HepG2 (cell line): ENCODE data around the gene TATDN2. TPM values are rescaled to one million over a fixed set of nuclear protein-coding genes. Genes with fewer than 3 reads are reported as not detected.

ENCODE experiments used
- ATAC-seq: fragments of 200-7000 bp; cut with Tn5 transposase; 3 replicates; pipeline ENCODE4 v1.9.1; 2020; ENCODE audit warnings: mild to moderate bottlenecking, moderate library complexity
- BruUV-seq: library from RNA; stranded (reverse); fragments of 400-500 nt; replicated peaks from 2 replicates; lab custom pipeline; 2021; lab: Mats Ljungman, UMichigan
- CTCF ChIA-PET: fragments of 300-600 bp; formaldehyde crosslinking; extraction: SDS; loops from one replicate; lab custom pipeline; 2021; ENCODE audit warnings: low total read pairs, inconsistent platforms, low intra/inter-chr PET ratio; lab: Yijun Ruan, JAX
- POLR2A ChIA-PET: fragments of 350-600 bp; sonication (Branson Sonifier 250); formaldehyde crosslinking; loops from one replicate; lab custom pipeline; 2020; ENCODE audit warnings: antibody characterized with exemption, inconsistent platforms; lab: Yijun Ruan, JAX
- DNase-seq: peaks from one replicate; pipeline ENCODE4 v3.0.0-alpha.2; 2015; ENCODE audit warnings: low spot score
- FAIRE-seq: peaks from 3 replicates; lab custom pipeline; 2011; peaks lifted over from hg19 to GRCh38; lab: Jason Lieb, UNC
- H2AFZ ChIP-seq: one replicate; pipeline ENCODE4 v1.6.1; 2011; ENCODE audit warnings: low read length, inconsistent platforms
- H3K27ac ChIP-seq: fragments of 300-600 bp; 3 replicates; pipeline ENCODE4 v1.8.0; 2011; ENCODE audit warnings: mixed run types, mild to moderate bottlenecking, mixed read lengths, low read length, inconsistent platforms; ENCODE audit not compliant: insufficient read depth; ENCODE audit errors: extremely low read length
- H3K27me3 ChIP-seq, 2 experiments: fragments of 200-600 bp in 1 of 2; 2 replicates in 1 of 2; 3 replicates in 1 of 2; pipeline versions ENCODE4 v1.6.0 to v1.8.0; 2011; ENCODE audit warnings: low read length in 2 of 2, mild to moderate bottlenecking in 2 of 2, moderate library complexity in 2 of 2, inconsistent platforms in 1 of 2; ENCODE audit not compliant: insufficient read depth in 2 of 2, control insufficient read depth in 1 of 2
- H3K36me3 ChIP-seq, 2 experiments: fragments of 200-600 bp in 1 of 2; replicated peaks in 1 of 2; 2 replicates in 1 of 2; 3 replicates in 1 of 2; pipeline versions ENCODE4 v1.5.1 to v1.8.0; 2011; ENCODE audit warnings: low read length in 2 of 2, inconsistent platforms in 1 of 2; ENCODE audit not compliant: insufficient read depth in 2 of 2, control insufficient read depth in 1 of 2
- H3K4me1 ChIP-seq: 2 replicates; pipeline ENCODE4 v1.5.1; 2012; ENCODE audit warnings: low read length, inconsistent platforms; ENCODE audit not compliant: insufficient read depth
- H3K4me2 ChIP-seq: 2 replicates; pipeline ENCODE4 v1.6.0; 2011; ENCODE audit warnings: low read depth, low read length, inconsistent platforms
- H3K4me3 ChIP-seq, 3 experiments: fragments of 200-600 bp in 1 of 3; sonication (generic), shearing (Covaris generic) in 1 of 3; replicated peaks in 1 of 3; 2 replicates each; pipeline ENCODE4 v1.5.1; 2011 to 2016; ENCODE audit warnings: low read length in 3 of 3, inconsistent platforms in 2 of 3, low read depth in 2 of 3, mild to moderate bottlenecking in 2 of 3, control low read depth in 1 of 3, mixed read lengths in 1 of 3; ENCODE audit not compliant: insufficient read depth in 1 of 3
- H3K79me2 ChIP-seq: one replicate; pipeline ENCODE4 v1.6.1; 2011; ENCODE audit warnings: low read length, inconsistent platforms; ENCODE audit not compliant: insufficient read depth
- H3K9ac ChIP-seq: 2 replicates; pipeline ENCODE4 v1.6.0; 2011; ENCODE audit warnings: mild to moderate bottlenecking, low read depth, low read length, inconsistent platforms; ENCODE audit not compliant: insufficient read depth
- H3K9me3 ChIP-seq: 2 replicates; pipeline ENCODE4 v1.5.1; 2012; ENCODE audit warnings: mild to moderate bottlenecking, low read length
- H4K20me1 ChIP-seq: 2 replicates; pipeline ENCODE4 v1.6.0; 2011; ENCODE audit warnings: inconsistent platforms, mild to moderate bottlenecking, low read length, moderate library complexity; ENCODE audit not compliant: insufficient read depth
- HMGXB4 ChIP-seq, 2 experiments: sonication (generic) in 1 of 2; formaldehyde crosslinking in 1 of 2; IDR thresholded peaks; 2 replicates each; pipeline versions ENCODE4 v1.4.0 to v1.6.1; 2018 to 2020; ENCODE audit warnings: missing genetic modification reagents in 2 of 2, borderline replicate concordance in 1 of 2, low read depth in 1 of 2, mild to moderate bottlenecking in 1 of 2, missing biosample characterization in 1 of 2
- KDM5B ChIP-seq: sonication (generic); formaldehyde crosslinking; IDR thresholded peaks from 2 replicates; pipeline ENCODE4 v1.4.0; 2020; ENCODE audit warnings: missing genetic modification reagents, mild to moderate bottlenecking, borderline replicate concordance
- KLF16 ChIP-seq, 2 experiments: sonication (generic) in 1 of 2; formaldehyde crosslinking in 1 of 2; IDR thresholded peaks; 2 replicates each; pipeline versions ENCODE4 v1.6.1 to v1.8.0; 2016 to 2023; ENCODE audit warnings: missing genetic modification reagents in 2 of 2, missing compliant biosample characterization in 1 of 2
- MAX ChIP-seq: IDR thresholded peaks from 2 replicates; pipeline ENCODE4 v1.6.1; 2012; ENCODE audit warnings: inconsistent platforms
- MED1 ChIP-seq: sonication (generic); formaldehyde crosslinking; IDR thresholded peaks from 2 replicates; pipeline ENCODE4 v1.4.0; 2020; ENCODE audit warnings: missing genetic modification reagents
- SNAPC2 ChIP-seq: sonication (generic); formaldehyde crosslinking; IDR thresholded peaks from 2 replicates; pipeline ENCODE4 v1.8.1; 2022; ENCODE audit warnings: mild to moderate bottlenecking, missing genetic modification reagents
- THAP9 ChIP-seq: sonication (generic); formaldehyde crosslinking; IDR thresholded peaks from 2 replicates; pipeline ENCODE4; 2020; ENCODE audit warnings: missing genetic modification reagents, mild to moderate bottlenecking, borderline replicate concordance
- TP53 ChIP-seq: sonication (generic); formaldehyde crosslinking; conservative IDR thresholded peaks from 2 replicates; pipeline ENCODE4 v1.4.0; 2020; ENCODE audit warnings: missing genetic modification reagents
- ZMAT3 ChIP-seq: sonication (generic); formaldehyde crosslinking; conservative IDR thresholded peaks from 2 replicates; pipeline ENCODE4 v1.7.0; 2021; ENCODE audit warnings: missing genetic modification reagents
- ZNF18 ChIP-seq: sonication (generic); formaldehyde crosslinking; IDR thresholded peaks from 2 replicates; pipeline ENCODE4 v1.8.0; 2022; ENCODE audit warnings: mild to moderate bottlenecking, missing genetic modification reagents; ENCODE audit not compliant: insufficient replicate concordance
- ZNF251 ChIP-seq: sonication (generic); formaldehyde crosslinking; IDR thresholded peaks from 2 replicates; pipeline ENCODE4 v1.9.0; 2021; ENCODE audit warnings: mild to moderate bottlenecking, missing genetic modification reagents
- ZNF607 ChIP-seq: sonication (generic); formaldehyde crosslinking; IDR thresholded peaks from 2 replicates; pipeline ENCODE4 v1.5.1; 2020; ENCODE audit warnings: missing genetic modification reagents, mild to moderate bottlenecking, borderline replicate concordance
- ZNF678 ChIP-seq: sonication (generic); formaldehyde crosslinking; IDR thresholded peaks from 2 replicates; pipeline ENCODE4 v1.4.0; 2020; ENCODE audit warnings: mild to moderate bottlenecking, missing genetic modification reagents
- ZNF746 ChIP-seq: sonication (generic); formaldehyde crosslinking; IDR thresholded peaks from 2 replicates; pipeline ENCODE4 v1.8.0; 2022; ENCODE audit warnings: mild to moderate bottlenecking, missing genetic modification reagents
- ZNF781 ChIP-seq: sonication (generic); formaldehyde crosslinking; IDR thresholded peaks from 2 replicates; pipeline ENCODE4 v1.5.1; 2020; ENCODE audit warnings: borderline replicate concordance, mild to moderate bottlenecking, missing genetic modification reagents; ENCODE audit errors: not compliant biosample characterization
- WGBS: methylation state at CpG from one replicate; pipeline ENCODE4 v1.1.6; 2017; ENCODE audit warnings: low lambda C conversion rate; 5-methylcytosine and 5-hydroxymethylcytosine counted together
- in situ Hi-C: cut with HindIII; loops from 2 replicates; pipeline ENCODE4 v1.10.0; 2017; ENCODE audit warnings: low pct_unique_long_range_greater_than_20kb; ENCODE audit not compliant: extremely low pct_ligation_motif_present
- intact Hi-C: fragments of 100-400 bp; cut with micrococcal nuclease; formaldehyde crosslinking; loops from one replicate; pipeline ENCODE4 v1.10.0; 2022; ENCODE audit not compliant: unreplicated experiment
- polyA plus RNA-seq, 8 experiments: library from polyadenylated mRNA; depleted of rRNA in 3 of 8; stranded (reverse) in 7 of 8; unstranded in 1 of 8; fragments of >200 nt; fragmentation: Illumina TruSeq in 4 of 8; extraction: Trizol in 4 of 8; gene quantifications; 2 replicates each; pipeline versions ENCODE4 v1.2.1 to v1.2.3, GENCODE V29; 2011 to 2016; ENCODE audit warnings: low read depth in 4 of 8, missing spikeins in 1 of 8, mixed read lengths in 1 of 8; ENCODE audit not compliant: insufficient read depth in 1 of 8
- total RNA-seq, 5 experiments: library from RNA; depleted of rRNA; stranded (reverse); fragments of >200 nt; fragmentation: Illumina TruSeq; extraction: Trizol; gene quantifications; 2 replicates each; pipeline ENCODE4 v1.2.3, GENCODE V29; 2016; ENCODE audit warnings: low read depth in 1 of 5

TATDN2 gene
- total and polyA plus RNA-seq, 2 of the 13 experiments (the other 11 are each of a cell fraction or from before 2014, with no cell fraction given), result 12.1 to 21.9 TPM

GRCh38 chr3:10248984-10249748 is 907 bp downstream of the TATDN2 start:
- WGBS, result 0% methylated on average over 14 of the region's 32 CpGs
- H3K27me3 ChIP-seq, result no peaks in the 10 kb centered on the region; a peak in 1 of 5 replicates
- H3K4me1 ChIP-seq, result peaks cover 49% of the 10 kb centered on the region
- peaks cover 49% of the 10 kb centered on the region for H3K79me2 ChIP-seq
- CTCF ChIA-PET, result no interaction called here
- DNase-seq, result no peak
- intact Hi-C loops (no loop called here), in situ Hi-C loops (no loop called here)
- BruUV-seq, result TSS peak; percentile 68
- H2AFZ ChIP-seq, result no peak overlapping the region
- peaks cover 16% of the 10 kb centered on the region for H4K20me1 ChIP-seq
- H3K9me3 ChIP-seq, result peaks cover 20% of the 10 kb centered on the region
- H3K9ac ChIP-seq, result peak overlapping the region; percentile 89
- peak overlapping the region; percentile 98 for H3K4me2 ChIP-seq
- FAIRE-seq, result no peak
- H3K4me3 ChIP-seq, result peak overlapping the region; percentile 77 to 95 (median 92)
- peak overlapping the region; percentile 86 for H3K27ac ChIP-seq
- POLR2A ChIA-PET, result interaction anchor here (0.7 to 2.3 kb wide), 16 partner anchors 14 to 533 kb away, joined by 3 to 16 read pairs (median 4); partner anchors contain the start of genes GHRL and VHL
- H3K36me3 ChIP-seq, result peaks cover 11 to 28% of the 10 kb centered on the region in 2 experiments
- ATAC-seq, result peak; percentile 28
- peak; percentile 36; the same call in 1 of the 2 replicates for TF ChIP-seq ZNF746 (CRISPR knock-in tag)
- TF ChIP-seq TP53 (CRISPR knock-in tag), result 0 out of 2 replicates have a peak, but pooled peaks have one; percentile 9
- TF ChIP-seq THAP9 (CRISPR knock-in tag), result peak; percentile 99
- TF ChIP-seq MED1, result no peak
- peak; percentile 45 for TF ChIP-seq ZNF18 (CRISPR knock-in tag)
- TF ChIP-seq HMGXB4 (CRISPR knock-in tag; IDR thresholded peaks at IDR 0.05; ENCODE audit: borderline replicate concordance in 1 of 2, low read depth in 1 of 2), result peak in 1 of 2 experiments; percentile 29; a peak in 1 of 4 replicates
- TF ChIP-seq KDM5B (CRISPR knock-in tag), result peak; percentile 24; the same call in 1 of the 2 replicates
- TF ChIP-seq ZNF251 (CRISPR knock-in tag), result no peak
- TF ChIP-seq ZMAT3 (CRISPR knock-in tag), result 0 out of 2 replicates have a peak, but pooled peaks have one; percentile 35
- TF ChIP-seq ZNF607 (CRISPR knock-in tag), result peak; percentile 26; the same call in 1 of the 2 replicates
- TF ChIP-seq KLF16 (CRISPR knock-in tag; IDR thresholded peaks at IDR 0.05), result 0 out of 4 replicates have a peak, but pooled peaks of 1 of the 2 experiments have one; percentile 10
- TF ChIP-seq SNAPC2 (CRISPR knock-in tag), result no peak
- TF ChIP-seq MAX, result peak; percentile 27; the same call in 1 of the 2 replicates
- no peak for TF ChIP-seq ZNF678
- TF ChIP-seq ZNF781 (CRISPR knock-in tag), result peak; percentile 24
